Gastrocnemius medialis (tissue), 4 donors: Measurements from ENCODE around the gene ARFGAP1. TPM values are rescaled to one million over a fixed set of nuclear protein-coding genes. Genes with fewer than 3 reads are reported as not detected.

Experiments
- ATAC-seq, 2 donors: fragments of 150-250 bp; one replicate each; pipeline ENCODE4 v1.9.1; 2016
- DNase-seq, 2 donors: peaks; one replicate each; pipeline ENCODE4 v3.0.0-alpha.2; 2019
- H3K27ac ChIP-seq, 4 donors: fragments of 200-600 bp; sonication (generic); 1 replicate in 1 of 4; 2 replicates in 3 of 4; pipeline ENCODE4 v1.5.1; 2016 to 2018; ENCODE audit warnings: mild to moderate bottlenecking in 2 of 4, moderate library complexity in 1 of 4
- H3K27me3 ChIP-seq, 3 donors: fragments of 200-600 bp; sonication (generic) in 2 of 3; 1 replicate in 1 of 3; 2 replicates in 2 of 3; pipeline versions ENCODE4 v1.5.1 to v1.6.0; 2016 to 2019; ENCODE audit warnings: mild to moderate bottlenecking in 1 of 3, moderate library complexity in 1 of 3
- H3K36me3 ChIP-seq, 2 donors: fragments of 200-600 bp; sonication (generic) in 1 of 2; one replicate each; pipeline ENCODE4 v1.5.1; 2017 to 2018
- H3K4me1 ChIP-seq, 2 donors: fragments of 200-600 bp; sonication (generic) in 1 of 2; one replicate each; pipeline ENCODE4 v1.5.1; 2016 to 2017; ENCODE audit warnings: mild to moderate bottlenecking in 2 of 2
- H3K4me3 ChIP-seq, 4 donors: fragments of 200-600 bp; sonication (generic) in 3 of 4; 1 replicate in 1 of 4; 2 replicates in 3 of 4; pipeline ENCODE4 v1.5.1; 2016 to 2019; ENCODE audit warnings: mild to moderate bottlenecking in 2 of 4
- H3K9me3 ChIP-seq, 3 donors: fragments of 200-600 bp; sonication (generic) in 2 of 3; 1 replicate in 1 of 3; 2 replicates in 2 of 3; pipeline ENCODE4 v1.5.1; 2016 to 2019
- POLR2A ChIP-seq, 2 donors: fragments of 450-650 bp; IDR thresholded peaks; one replicate each; pipeline ENCODE4 v1.6.1; 2017; ENCODE audit warnings: antibody characterized with exemption in 2 of 2, mild to moderate bottlenecking in 2 of 2, moderate library complexity in 2 of 2
- in situ Hi-C, 4 donors: fragments of 200-750 bp; cut with MboI; loops; one replicate each; pipeline versions ENCODE4 v1.15.0 to v1.8.0; 2017; ENCODE audit warnings: low sequenced_read_pairs in 4 of 4
- intact Hi-C: fragments of 100-400 bp; cut with DNase I; formaldehyde crosslinking; loops from one replicate; pipeline ENCODE4 v1.15.1; 2023; ENCODE audit warnings: low total_unique reads
- total RNA-seq, 4 donors: library from RNA; depleted of rRNA; stranded (reverse); fragments of >200 nt; gene quantifications; one replicate each; pipeline versions ENCODE4 v1.1.0 to v1.2.3, GENCODE V29; 2016
- TF ChIP-seq, protein P1 (sequence below), 5 experiments: fragments of 450-650 bp in 3 of 5; fragments of 200-600 bp in 2 of 5; sonication (generic) in 2 of 5; IDR thresholded peaks in 4 of 5; conservative IDR thresholded peaks in 1 of 5; 1 replicate in 4 of 5; 2 replicates in 1 of 5; pipeline ENCODE4 v1.5.1; 2016 to 2019; ENCODE audit warnings: antibody characterized with exemption in 5 of 5, mild to moderate bottlenecking in 3 of 5, moderate library complexity in 3 of 5

The ARFGAP1 gene
- total RNA-seq, 4 donors from 2014 or later = 15.2 to 24.4 (median 18.0) TPM

DNA sequence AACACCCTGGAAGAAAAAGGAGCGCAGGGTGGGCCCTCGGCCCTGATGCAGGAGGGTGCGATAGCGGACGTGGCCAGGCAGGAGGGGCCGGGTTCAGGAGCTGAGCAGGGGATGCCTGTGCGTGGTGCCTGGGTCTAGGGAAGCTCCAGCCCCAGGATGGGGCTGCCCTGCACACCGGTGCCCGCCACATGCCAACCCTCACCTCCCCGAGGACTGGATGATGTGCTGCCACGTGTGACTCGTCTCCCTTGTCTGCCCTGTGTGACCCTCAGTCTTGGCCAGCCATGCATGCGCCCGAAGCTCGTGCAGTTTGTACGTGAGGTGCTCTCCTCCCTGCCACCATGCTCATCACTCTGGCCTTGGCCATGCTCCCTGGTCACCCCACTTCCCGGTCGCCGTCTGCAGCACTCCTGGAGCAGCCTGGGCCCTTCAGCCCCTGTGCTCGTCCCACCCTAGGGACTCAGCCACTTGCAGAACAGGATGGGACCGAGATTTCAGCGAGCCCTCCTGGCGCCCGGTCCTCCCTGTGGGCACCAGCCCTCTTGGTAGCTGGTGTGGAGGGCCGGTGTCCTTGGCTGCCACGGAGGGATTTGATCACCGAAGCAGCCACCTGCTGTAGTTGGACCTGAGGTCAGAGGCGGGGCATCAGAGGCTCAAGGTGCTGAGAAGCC lies 16.1 kb downstream of the ARFGAP1 start:
- ATAC-seq (no peak), DNase-seq (no peak)
- TF ChIP-seq POLR2A (IDR thresholded peaks at IDR 0.05) = no peak
- TF ChIP-seq, protein P1, sequence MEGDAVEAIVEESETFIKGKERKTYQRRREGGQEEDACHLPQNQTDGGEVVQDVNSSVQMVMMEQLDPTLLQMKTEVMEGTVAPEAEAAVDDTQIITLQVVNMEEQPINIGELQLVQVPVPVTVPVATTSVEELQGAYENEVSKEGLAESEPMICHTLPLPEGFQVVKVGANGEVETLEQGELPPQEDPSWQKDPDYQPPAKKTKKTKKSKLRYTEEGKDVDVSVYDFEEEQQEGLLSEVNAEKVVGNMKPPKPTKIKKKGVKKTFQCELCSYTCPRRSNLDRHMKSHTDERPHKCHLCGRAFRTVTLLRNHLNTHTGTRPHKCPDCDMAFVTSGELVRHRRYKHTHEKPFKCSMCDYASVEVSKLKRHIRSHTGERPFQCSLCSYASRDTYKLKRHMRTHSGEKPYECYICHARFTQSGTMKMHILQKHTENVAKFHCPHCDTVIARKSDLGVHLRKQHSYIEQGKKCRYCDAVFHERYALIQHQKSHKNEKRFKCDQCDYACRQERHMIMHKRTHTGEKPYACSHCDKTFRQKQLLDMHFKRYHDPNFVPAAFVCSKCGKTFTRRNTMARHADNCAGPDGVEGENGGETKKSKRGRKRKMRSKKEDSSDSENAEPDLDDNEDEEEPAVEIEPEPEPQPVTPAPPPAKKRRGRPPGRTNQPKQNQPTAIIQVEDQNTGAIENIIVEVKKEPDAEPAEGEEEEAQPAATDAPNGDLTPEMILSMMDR (IDR thresholded peaks at IDR 0.05 in 4 of 5, conservative IDR thresholded peaks at IDR 0.05 in 1 of 5) = no peak
- intact Hi-C loops = no loop called here
- no peak overlapping the region for H3K4me3 ChIP-seq
- no peaks in the 10 kb centered on the region for H3K9me3 ChIP-seq
- peaks cover 0 to 39% of the 10 kb centered on the region in 2 donors for H3K36me3 ChIP-seq
- H3K27ac ChIP-seq = no peak overlapping the region
- in situ Hi-C loops = no loop called here
- H3K27me3 ChIP-seq = peaks cover 2 to 20% (median 9%) of the 10 kb centered on the region in 3 donors
- H3K4me1 ChIP-seq = no peaks in the 10 kb centered on the region

DNA sequence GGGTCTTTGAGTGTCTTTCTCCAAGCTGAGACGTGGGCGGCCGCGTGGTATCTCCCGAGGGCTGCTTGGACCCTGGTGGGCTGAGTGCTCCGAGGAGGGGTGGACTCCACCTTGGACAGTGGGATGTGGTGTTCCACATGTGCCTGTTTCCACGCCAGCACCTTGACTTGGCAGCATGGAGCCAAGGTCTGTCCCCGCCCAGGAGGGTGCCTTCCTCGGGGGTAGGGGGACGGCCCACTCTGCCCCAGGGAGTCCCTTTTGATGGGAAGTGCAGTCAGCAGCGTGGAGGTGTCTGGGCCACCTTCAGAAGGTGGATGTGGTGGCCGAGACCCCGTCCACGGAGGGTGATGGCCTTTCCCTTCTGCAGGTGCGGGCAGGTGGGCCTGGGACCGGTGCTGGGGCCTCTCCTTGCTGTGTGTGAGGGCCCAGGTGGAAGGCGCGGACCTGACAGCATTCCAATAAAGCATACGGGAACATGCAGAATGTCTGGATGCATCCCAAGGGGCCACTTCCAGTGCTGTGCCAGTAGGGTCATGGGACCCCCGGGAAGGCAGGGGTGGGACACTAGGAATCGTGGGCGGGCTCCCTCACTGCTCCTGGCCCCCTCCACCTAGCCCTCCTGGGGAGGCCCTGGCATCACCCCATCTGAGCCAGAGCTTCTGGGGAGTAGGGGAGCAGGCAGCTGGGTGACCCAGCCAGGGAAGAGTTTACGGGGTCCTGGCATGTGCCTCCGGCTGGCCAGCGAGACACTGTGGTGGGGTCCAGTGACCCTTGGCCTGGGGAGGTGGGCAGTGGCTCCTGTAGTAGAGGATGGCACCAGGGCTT lies 16.9 kb downstream of the ARFGAP1 start:
- intact Hi-C loops = no loop called here
- ATAC-seq (no peak), DNase-seq (no peak)
- no peaks in the 10 kb centered on the region for H3K9me3 ChIP-seq
- H3K4me1 ChIP-seq = no peaks in the 10 kb centered on the region
- no peak overlapping the region for H3K27ac ChIP-seq
- TF ChIP-seq POLR2A (IDR thresholded peaks at IDR 0.05) = no peak
- TF ChIP-seq, protein P1 (IDR thresholded peaks at IDR 0.05 in 4 of 5, conservative IDR thresholded peaks at IDR 0.05 in 1 of 5) = no peak
- in situ Hi-C loops = no loop called here
- H3K36me3 ChIP-seq = peaks cover 0 to 31% of the 10 kb centered on the region in 2 donors
- H3K27me3 ChIP-seq = peaks cover 5 to 25% (median 15%) of the 10 kb centered on the region in 3 donors
- H3K4me3 ChIP-seq = no peak overlapping the region

DNA sequence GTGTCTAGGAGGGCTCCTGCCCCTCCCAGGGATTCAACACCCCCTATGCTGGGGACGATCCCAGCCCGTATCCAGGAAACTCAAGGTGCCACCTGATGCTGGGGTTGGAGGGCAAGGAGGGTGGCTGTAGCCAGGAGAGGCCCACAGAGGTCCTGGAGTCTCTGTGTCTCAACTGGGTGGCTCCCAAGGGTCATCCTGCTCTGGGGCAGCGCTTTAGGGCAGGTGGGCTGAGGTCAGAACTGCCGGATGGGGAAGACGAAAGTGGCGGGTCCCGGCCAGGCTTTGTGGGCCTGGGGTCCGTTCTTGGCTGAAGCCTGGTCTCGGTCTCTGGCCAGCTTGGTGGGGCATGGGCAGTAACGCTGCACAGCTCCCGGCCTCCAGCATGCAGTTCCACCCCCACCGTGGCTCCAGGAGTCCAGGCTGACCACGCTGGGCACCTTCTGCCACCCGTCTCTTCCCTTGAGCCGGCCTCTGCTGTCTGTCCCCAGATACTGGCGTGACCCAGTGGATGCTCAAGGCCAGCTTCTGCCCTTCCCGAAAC lies 17.6 kb downstream of the ARFGAP1 start:
- peaks cover 12 to 32% (median 20%) of the 10 kb centered on the region in 3 donors for H3K27me3 ChIP-seq
- DNase-seq (no peak), ATAC-seq (no peak)
- in situ Hi-C loops (no loop called here), intact Hi-C loops (no loop called here)
- no peak overlapping the region for H3K4me3 ChIP-seq
- no peaks in the 10 kb centered on the region for H3K4me1 ChIP-seq
- no peak for TF ChIP-seq POLR2A (IDR thresholded peaks at IDR 0.05)
- TF ChIP-seq, protein P1 (IDR thresholded peaks at IDR 0.05 in 4 of 5, conservative IDR thresholded peaks at IDR 0.05 in 1 of 5) = no peak
- no peaks in the 10 kb centered on the region for H3K9me3 ChIP-seq
- H3K36me3 ChIP-seq = peaks cover 0 to 24% of the 10 kb centered on the region in 2 donors
- H3K27ac ChIP-seq = no peak overlapping the region

DNA sequence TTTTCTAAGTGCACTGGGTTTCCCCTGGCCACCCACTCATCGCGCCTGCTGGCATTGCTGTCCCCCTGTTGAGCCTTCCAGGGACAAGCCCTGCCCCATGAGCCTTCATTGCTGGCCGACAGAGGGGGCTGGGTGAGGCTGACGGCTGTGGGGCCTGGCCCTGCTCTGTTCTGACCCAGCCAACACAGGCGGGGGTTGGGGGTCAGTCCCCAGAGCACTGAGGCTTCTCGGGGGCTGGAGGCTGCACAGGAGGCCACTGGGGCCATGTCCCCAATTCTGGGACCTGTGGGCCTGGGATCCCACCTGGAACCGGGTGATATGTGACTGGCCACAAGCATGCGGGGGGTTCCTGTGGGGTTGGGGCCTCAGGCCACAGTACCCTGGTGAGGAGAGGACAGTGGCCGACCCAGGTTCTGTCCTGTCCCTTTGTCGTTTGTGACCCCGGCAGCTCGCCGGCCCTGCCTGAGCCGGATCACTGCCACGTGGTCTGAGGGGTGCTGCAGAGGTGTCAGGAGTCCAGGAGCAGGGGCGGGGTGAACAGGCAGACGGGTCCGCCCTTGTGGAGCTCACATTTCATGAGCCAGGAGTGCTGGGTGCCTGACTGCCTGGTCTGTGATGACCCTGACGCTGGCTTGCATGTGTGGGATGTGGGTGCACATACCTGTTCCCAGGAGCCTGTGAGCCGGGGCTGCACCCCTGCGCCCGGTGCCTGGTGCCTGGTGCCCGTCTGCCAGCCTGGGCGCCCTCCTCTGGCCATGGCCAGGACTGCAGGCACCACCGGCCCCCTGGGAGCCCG lies 18.3 kb downstream of the ARFGAP1 start:
- intact Hi-C loops = no loop called here
- no peak for DNase-seq

More for the DNA sequence above, 18.3 kb downstream of the ARFGAP1 start:
- in situ Hi-C loops = no loop called here
- TF ChIP-seq, protein P1 (IDR thresholded peaks at IDR 0.05 in 4 of 5, conservative IDR thresholded peaks at IDR 0.05 in 1 of 5) = peak; percentile 40 to 68 (median 55)
- no peak for TF ChIP-seq POLR2A (IDR thresholded peaks at IDR 0.05)
- Histone ChIP-seq H3K9me3 (no peaks in the 10 kb centered on the region), H3K36me3 (peaks cover 0 to 17% of the 10 kb centered on the region in 2 donors), H3K27ac (no peak overlapping the region), H3K4me1 (no peaks in the 10 kb centered on the region), H3K27me3 (peaks cover 19 to 35% (median 21%) of the 10 kb centered on the region in 3 donors), H3K4me3 (no peak overlapping the region)
- ATAC-seq = peak in 1 of 2 donors; percentile 47
